ENCODE results near the gene NDUFS8.

The NDUFS8 gene

GRCh38 chr11:68038226-68038717 is 7.8 kb downstream of the NDUFS8 start:
- no peak for DNase-seq

GRCh38 chr11:68038718-68039525 is 8.4 kb downstream of the NDUFS8 start, which contains the start of gene TCIRG1:
Gene TCIRG1 (plus strand): TSS chr11:68039025. CDS start chr11:68041272, 2,247 bp downstream.
- peak; percentile 34 for DNase-seq

DNA sequence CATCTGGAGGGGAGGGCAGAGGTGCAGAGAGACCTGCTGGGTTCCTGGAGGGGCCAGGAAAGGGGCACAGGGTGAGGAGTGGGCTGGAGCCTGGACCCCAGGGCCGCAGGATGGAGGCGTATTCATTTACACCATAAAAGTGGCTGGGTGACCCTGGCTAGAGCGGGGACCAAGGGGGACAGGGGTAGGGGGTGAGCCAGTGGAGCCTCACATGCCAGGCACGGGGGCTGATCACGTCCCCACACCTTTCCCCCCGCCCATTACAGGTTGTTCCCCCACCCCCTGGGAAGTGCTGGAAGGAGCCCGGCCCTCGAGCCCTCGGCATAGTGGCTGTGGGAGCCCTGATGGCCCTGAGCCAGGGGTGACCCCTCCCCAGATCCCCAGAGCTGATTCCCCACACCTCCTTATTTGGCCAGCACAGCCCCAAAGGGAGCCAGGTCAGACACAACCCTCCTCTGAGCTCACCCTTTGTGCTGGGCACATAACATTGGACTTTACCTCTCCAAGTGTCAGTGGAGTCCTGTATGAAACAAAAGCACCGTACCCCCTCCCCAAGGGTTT is 9.1 kb downstream of the NDUFS8 start:
- no peak for DNase-seq

- DNase-seq: no peak
Measured at GRCh38 chr11:68040101-68040956, 9.8 kb downstream of the NDUFS8 start.

- DNase-seq: no peak
Measured at GRCh38 chr11:68040957-68041591, 10.6 kb downstream of the NDUFS8 start.

GRCh38 chr11:68041617-68042218 is 11.2 kb downstream of the NDUFS8 start:
- DNase-seq: no peak

GRCh38 chr11:68042219-68043028 is 11.9 kb downstream of the NDUFS8 start:
- no peak for DNase-seq

- DNase-seq: no peak
Measured at GRCh38 chr11:68043029-68043348, 12.5 kb downstream of the NDUFS8 start.

DNA sequence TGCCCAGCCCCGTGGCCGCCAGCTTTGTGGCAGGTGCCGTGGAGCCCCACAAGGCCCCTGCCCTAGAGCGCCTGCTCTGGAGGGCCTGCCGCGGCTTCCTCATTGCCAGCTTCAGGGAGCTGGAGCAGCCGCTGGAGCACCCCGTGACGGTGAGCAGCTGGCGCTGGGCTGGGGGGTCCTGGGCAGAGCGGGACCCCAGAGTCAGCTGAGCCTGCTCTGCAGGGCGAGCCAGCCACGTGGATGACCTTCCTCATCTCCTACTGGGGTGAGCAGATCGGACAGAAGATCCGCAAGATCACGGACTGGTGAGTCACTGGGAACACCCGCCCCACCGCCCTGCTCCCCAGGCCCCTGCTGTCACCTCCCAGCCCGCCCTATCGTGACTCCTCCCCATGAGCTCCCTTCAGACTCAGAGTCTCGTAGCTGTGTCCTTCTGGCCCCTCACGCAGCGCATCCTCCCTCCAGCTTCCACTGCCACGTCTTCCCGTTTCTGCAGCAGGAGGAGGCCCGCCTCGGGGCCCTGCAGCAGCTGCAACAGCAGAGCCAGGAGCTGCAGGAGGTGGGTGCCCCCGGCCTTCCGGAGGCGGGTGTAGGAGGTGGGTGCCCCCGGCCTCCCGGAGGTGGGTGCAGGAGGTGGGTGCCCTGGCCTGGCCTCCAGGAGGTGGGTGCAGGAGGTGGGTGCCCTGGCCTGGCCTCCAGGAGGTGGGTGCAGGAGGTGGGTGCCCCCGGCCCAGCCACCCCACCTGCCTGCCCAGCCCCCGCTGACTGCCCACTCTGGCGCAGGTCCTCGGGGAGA is 13.1 kb downstream of the NDUFS8 start:
- no peak for DNase-seq

GRCh38 chr11:68044145-68044813 is 13.8 kb downstream of the NDUFS8 start:
- no peak for DNase-seq

DNA sequence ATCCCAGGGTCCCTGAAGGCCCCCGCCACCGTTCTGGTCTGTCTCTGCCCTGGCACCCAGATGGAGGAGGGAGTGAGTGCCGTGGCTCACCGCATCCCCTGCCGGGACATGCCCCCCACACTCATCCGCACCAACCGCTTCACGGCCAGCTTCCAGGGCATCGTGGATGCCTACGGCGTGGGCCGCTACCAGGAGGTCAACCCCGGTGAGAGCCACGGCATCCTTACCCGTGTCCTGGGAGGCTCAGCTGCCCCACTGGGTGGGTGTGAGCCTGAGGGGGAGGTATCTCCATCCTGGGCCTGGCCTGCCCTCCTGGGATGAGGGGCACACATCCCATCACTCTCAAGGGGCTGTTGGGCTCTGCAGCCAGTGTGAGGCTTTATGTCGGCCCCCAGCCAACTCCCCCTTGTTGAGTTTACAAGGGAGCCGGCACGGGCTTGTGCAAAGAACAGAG is 14.4 kb downstream of the NDUFS8 start:
- DNase-seq: no peak

DNA sequence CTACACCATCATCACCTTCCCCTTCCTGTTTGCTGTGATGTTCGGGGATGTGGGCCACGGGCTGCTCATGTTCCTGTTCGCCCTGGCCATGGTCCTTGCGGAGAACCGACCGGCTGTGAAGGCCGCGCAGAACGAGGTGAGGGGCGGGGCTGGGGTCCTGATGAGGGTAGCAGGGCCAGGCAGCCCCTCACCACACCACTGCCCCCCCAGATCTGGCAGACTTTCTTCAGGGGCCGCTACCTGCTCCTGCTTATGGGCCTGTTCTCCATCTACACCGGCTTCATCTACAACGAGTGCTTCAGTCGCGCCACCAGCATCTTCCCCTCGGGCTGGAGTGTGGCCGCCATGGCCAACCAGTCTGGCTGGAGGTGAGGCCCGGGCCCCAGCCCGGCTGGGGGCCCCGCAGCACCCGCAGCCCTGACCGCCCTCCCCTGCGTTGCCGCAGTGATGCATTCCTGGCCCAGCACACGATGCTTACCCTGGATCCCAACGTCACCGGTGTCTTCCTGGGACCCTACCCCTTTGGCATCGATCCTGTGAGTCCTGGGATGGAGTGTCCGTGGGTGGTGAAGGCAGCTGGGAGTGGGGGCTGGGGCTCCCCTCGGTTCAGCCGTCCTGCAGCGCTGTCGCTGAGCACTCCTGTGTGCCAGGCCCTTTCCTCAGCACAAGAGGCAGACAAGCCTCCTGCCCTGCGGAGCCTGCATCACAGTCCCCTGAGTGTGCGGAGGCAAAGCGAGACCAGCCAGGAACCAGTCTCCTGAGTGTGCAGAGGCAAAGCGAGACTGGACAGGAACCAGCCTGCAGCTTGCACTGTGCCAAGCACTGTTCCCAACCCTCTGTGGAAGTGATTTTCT is 17.2 kb downstream of the NDUFS8 start:
- no peak for DNase-seq

- DNase-seq: no peak
Measured at GRCh38 chr11:68048681-68049508, 18.4 kb downstream of the NDUFS8 start.

- no peak for DNase-seq
Measured at GRCh38 chr11:68049509-68050370, 19.3 kb downstream of the NDUFS8 start.

DNA sequence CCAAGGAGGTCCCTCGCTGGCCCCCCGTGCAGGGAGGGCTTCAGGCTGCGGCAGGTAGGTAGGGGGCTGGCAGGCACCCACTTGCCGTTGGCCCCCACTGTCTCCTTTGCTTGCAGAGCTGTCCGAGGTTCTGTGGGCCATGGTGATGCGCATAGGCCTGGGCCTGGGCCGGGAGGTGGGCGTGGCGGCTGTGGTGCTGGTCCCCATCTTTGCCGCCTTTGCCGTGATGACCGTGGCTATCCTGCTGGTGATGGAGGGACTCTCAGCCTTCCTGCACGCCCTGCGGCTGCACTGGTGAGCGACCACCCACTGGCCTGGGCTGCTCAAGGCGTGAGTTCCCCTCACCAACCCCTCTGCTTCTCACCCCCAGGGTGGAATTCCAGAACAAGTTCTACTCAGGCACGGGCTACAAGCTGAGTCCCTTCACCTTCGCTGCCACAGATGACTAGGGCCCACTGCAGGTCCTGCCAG is 19.9 kb downstream of the NDUFS8 start:
- no peak for DNase-seq

DNA sequence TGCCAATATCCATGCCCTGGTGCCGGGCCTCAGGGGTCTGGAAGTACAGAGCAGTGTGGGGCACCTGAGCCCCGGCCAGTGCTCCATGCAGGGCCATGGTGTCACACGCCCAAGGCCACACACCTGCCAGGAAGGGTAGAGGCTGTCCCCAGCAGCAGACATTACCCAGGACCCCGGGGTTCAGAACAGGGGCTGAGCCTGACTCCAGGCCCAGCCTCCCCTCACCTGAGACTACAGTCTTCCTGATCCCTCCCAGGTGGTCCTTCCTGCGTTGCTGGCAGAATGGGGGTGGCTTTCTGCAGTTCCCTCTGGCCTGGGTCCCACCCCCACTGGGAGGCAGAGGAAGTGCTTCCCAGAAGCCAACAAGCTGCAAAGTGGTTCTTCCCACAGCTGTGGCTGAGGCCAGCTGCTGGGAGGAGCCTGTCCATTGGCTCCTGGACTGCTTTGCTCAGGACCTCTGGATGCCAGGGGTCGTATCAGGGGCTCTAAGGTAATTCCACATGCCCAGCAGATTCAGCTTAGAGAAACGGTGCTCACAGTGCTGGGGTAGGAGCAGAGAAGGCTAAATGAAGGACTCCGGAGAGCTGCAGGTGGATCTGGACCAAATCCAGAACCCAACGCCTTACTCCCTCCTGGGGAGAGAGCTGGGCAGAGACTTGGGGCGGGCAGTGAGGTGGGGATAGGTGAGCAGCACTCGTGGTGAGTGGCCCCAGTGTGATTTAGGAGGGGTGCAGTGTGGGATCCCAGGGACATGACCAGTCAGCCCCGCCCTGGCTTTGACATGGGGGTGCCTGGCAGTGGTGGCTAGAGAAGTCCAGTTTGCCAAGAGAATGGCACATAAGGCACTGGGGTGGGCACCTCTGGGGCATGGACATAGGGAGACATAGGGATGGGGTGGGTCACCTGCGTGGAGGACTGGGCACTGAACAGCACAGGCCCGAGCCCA is 21.0 kb downstream of the NDUFS8 start:
- DNase-seq: no peak
